Skeletal muscle cell (primary cell): ENCODE measurements around the gene NINL.
"Not testable (repeated sequence)": the region's sequence is repeated elsewhere in the genome, so short reads cannot be mapped to it uniquely, and the experiment has no call there.

Experiments used
- DNase-seq: peaks from one replicate; pipeline ENCODE4 v3.0.0-alpha.2; 2010; ENCODE audit warnings: low read depth
- H3K4me3 ChIP-seq: 2 replicates; pipeline ENCODE4 v1.5.1; 2011; ENCODE audit warnings: low read depth, mild to moderate bottlenecking, control low read depth, low read length, moderate library complexity

Gene NINL

GRCh38 chr20:25476106-25477013 lies 109.0 kb downstream of the NINL start:
- DNase-seq, result no peak
- H3K4me3 ChIP-seq, result no peak overlapping the region

DNA sequence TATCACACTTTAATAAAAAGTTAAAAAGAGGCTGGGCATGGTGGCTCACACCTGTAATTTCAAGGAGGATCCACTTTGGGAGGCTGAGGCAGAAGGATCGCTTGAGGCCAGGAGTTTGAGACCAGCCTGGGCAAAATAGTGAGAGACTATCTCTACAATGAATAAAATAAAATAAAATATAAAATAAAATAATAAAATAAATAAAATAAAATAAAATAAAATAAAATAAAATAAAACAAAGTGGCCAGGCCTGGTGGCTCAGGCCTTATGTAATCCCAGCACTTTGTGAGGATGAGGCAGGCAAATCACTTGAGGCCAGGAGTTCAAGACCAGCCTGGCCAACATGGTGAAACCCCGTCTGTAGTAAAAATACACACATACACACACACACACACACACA lies 112.0 kb downstream of the NINL start:
- DNase-seq, H3K4me3 ChIP-seq: not testable (repeated sequence)

DNA sequence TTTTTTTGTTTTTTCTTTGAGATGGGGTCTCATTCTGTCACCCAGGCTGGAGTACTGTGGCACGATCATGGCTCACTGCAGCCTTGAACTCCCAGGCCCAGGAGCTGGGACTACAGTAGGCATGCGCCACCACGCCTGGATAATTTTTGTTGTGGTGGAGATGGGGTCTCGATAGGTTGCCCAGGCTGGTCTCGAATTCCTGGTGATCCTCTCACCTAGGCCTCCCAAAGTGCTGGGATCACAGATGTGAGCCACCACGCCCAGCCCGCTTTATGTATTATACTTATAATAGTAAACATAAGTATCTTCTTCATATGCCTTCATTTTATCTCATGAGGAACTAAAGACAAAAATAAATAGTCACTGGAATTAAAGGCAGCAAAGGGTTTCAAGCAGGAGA lies 114.3 kb downstream of the NINL start:
- no peak for DNase-seq
- H3K4me3 ChIP-seq, result no peak overlapping the region

DNA sequence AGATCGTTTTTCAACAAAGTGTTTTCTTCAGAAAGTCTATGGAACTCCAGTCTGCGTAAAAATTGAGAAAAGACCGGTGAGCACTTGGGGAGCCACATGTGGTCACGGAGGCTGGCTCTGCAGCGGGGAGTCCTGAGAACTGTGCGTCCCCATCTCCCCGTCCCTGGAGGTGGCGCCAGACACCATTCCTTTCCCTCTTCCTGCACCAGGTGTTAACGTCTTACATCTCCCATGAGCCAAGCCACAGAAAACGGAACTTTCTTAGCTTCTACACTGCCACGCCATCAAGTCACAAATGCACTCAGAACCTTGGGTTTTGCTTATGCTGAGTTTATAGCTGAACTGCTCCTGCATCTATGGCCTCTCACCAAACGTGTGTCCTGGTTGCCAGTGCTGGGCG lies 115.3 kb downstream of the NINL start:
- DNase-seq, result no peak
- no peak overlapping the region for H3K4me3 ChIP-seq

DNA sequence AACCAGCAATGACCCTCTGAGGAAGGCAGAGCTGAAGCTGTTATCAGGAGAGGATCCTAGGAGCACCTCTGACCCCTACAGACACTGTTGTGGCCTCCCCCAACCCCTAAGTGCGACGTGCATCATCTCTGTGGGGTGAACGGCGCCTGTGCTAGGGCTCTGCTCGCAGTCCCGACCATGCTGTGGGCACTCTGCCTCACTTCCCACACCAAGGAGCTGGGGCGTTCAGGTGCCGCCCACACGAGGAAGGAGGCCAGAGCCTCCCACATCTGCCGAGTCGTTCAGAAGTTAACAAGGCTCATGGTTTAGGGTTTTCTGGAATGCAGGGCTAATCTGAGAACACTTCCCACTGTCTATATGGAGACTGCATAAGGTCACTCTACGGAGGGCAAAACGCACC lies 115.8 kb downstream of the NINL start:
- DNase-seq, result no peak
- H3K4me3 ChIP-seq, result no peak overlapping the region

DNA sequence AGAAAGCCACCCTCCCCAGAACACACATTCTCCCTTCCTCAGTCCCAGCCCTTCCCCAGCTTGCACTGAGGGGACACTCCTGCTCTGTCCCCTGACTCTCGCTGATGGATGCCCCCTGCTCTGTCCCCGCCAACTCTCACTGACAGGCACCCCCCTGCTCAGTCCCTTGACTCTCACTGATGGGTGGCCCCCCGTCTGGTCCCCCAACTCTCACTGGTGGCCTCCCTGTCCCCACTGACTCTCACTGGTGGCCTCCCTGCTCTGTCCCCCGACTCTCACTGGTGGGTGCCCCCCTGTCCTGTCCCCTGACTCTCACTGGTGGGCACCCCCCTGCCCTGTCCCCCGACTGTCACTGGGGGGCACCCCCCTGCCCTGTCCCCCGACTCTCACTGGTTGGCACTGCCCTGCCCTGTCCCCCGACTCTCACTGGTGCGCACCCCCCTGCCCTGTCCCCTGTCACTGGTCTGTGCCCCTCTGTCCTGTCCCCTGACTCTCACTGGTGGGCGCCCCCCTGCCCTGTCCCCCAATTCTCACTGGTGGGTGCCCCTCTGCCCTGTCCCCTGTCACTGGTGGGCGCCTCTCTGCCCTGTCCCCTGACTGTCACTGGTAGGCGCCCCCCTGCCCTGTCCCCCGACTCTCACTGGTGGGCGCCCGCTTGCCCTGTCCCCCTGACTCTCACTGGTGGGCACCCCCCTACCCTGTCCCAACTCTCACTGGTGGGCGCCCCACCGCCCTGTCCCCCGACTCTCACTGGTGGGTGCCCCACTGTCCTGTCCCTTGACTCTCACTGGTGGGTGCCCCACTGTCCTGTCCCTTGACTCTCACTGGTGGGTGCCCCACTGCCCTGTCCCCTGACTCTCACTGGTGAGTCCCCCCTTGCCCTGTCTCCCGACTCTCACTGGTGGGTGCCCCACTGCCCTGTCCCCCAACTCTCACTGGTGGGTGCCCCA lies 116.9 kb downstream of the NINL start:
- no peak for DNase-seq

DNA sequence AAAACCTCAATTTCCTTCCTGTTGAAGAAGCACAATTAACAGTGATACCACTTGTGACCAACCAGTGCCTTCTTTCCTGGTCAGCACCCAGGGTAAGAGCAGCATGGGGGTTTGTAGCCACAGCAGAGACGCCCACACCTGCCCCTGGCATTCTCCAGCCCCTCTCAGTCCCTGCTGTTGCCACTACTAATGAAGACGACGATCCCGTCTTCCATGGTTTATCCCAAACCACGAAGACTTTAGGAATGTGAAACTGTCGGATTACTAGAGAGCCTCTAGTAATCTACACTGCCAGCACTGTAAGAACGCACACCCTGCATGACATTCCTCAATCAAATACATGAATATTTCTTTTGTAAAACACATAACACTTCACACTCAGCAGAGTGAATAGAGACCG lies 117.9 kb downstream of the NINL start:
- no peak overlapping the region for H3K4me3 ChIP-seq
- no peak for DNase-seq

More for the DNA sequence above, 116.9 kb downstream of the NINL start:
- H3K4me3 ChIP-seq, result no peak overlapping the region

- DNase-seq, result no peak
- no peak overlapping the region for H3K4me3 ChIP-seq
These were observed 118.5 kb downstream of the NINL start for GRCh38 chr20:25466846-25467245.

- H3K4me3 ChIP-seq, result no peak overlapping the region
- DNase-seq, result no peak
These were observed 119.8 kb downstream of the NINL start for GRCh38 chr20:25465243-25466135.

DNA sequence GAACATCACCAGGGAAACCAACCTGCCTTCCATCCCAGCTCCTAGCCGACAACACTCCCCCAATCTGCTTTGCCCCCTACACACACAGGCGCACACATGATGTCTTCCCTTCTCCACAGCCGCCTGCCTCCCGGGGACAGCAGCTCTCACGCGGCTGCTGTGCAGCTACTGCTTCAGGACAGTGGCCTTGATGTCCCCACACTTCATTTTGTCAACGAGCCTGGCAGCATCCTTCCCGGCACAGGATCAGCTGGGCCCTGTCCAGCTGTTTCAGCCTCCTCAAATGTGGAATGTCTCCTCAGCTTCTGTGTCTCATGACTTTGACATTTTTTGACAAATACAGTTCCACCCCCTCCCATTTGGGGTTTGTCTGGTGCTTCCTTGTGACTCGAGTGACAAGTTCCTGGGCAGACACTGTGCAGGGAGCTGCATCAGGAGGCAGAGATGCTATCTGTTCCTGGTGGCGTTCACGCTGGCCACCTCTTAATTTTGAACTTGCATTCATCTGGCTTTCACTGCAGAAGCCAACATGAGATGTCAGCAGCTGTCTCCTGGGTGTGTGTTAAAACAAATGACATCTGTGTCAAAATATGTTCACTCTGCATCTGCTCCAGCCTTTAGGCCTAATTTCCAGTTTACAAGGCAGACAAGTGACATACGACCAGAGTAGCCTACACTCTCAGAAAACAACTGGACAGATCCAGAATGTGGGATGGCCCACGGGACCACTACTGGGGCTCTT lies 120.7 kb downstream of the NINL start:
- no peak for DNase-seq
- H3K4me3 ChIP-seq, result no peak overlapping the region

- no peak overlapping the region for H3K4me3 ChIP-seq
- no peak for DNase-seq
These were observed 123.4 kb downstream of the NINL start for GRCh38 chr20:25461786-25462545.

DNA sequence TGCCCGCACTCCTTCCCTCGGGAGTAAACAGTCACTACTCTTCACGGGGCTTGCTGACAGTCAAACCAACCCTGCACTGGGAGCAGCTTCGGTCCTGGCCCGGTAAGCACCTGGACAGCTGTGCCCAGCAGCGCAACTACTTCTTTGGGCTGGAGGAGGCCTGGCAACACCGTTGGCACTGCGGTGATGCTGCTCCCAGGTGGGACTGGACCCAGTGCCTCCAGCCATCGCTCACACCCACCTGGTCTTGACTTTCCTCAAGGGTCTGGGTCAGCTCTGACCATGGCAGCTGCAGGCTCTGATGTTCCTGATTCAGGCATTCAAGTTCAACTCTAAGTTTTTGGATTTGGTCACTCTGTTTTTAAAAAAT lies 124.1 kb downstream of the NINL start:
- H3K4me3 ChIP-seq, result no peak overlapping the region
- no peak for DNase-seq

DNA sequence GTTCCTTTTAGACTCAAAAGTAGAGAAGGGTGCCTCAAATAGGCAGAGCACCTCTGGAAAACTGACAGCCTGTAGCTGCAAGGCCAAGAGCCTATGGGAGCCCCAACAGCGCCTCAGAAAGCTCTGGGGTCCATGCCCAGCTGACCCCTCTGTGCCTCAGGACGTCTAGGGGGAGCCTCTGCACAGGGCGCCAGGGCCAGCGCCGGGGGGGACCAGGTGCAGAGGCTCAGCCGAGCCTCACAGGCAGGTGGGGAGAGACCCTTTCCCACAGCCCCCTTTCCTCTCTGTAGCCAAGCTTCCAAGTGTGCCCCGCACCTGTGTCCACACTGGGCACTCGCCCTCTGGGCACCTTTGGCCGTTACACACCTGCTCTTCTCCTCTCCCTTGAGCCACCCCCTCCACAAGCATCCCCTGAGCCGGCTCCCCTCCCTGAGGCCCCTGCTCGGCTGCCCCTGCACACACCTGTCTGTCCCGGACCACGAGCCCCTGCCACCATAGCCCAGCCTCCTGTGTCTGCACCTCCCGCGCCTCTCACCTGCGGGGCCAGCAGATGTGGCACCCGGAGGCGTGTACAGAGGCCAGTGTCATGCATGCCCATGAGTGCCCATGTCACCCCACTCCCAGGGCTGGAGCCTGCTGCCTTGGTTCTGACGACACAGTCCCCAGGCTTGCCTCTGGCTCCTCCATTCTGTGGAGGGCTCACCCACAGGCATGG lies 124.6 kb downstream of the NINL start:
- DNase-seq, result no peak
- H3K4me3 ChIP-seq, result no peak overlapping the region

GRCh38 chr20:25459916-25460535 lies 125.3 kb downstream of the NINL start:
- no peak overlapping the region for H3K4me3 ChIP-seq
- no peak for DNase-seq

DNA sequence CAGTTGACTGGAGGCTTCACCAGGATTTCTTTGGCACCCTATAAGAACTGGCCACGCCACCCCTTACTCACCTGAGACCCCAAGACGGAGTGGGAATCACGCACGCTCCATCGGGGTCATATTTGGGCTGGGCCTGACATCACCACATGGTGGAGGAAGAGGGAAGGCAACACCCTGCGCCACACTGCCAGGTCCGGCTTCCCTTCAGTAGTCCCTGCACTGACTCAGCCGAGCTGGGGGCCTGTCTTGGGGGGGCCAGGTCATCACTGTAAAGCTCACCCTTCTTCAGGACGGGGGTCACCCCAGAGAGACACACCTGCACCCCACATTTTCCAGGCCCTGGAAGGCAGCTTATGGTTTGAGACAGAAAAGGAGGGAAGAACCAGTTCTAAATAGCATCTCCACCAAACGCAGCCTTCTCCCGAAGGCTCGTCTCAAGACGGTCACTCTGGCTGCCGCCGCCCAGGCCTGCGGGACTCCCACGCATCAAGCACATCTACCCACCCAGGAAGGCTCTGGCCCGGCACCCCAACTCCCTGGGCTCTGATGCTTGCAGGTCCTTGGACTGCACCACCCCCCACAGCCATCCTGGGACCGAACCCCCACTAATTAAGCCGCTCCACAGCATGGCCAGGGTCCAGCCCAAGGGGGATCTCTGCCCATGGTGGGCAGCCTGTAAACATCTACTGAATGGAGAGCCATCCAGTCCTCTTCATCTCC lies 126.1 kb downstream of the NINL start:
- no peak for DNase-seq
- no peak overlapping the region for H3K4me3 ChIP-seq

DNA sequence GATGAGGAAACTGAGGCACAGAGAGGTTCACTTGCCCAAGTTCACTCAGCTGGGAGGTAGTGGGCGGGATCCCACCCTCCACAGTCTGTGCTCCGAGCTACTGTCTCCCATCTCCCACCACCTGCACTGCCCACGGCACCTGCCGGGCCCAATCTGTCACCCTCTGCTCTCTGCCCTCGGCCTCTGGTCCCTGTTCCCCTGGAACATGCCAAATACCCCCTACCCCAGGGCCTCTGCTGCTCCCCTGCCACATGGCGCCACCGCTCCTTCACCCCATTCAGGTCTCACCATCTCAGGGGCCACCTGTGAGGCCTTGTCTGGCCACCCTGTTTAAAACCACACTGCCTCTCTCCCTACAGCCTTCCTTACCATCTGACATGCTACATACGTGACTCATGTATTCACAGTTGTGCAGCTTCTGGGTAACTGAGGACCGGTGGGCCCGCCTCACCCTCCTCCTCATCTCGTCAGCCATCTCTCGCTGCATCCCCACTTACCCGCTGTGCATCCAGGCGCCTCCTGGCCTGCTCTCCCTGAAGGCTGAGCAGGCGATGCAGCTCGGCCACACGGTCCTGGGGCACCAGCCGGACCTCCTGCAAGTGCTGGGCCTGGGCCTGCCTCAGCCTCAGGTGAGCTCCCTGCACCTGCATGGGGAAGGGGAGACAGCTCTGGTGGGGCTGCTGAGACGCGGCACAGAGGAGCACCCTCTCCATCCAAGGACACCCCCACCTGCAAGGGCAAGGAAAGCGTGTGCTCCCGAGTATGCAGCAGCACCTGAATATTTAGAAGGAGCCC lies 127.2 kb downstream of the NINL start:
- DNase-seq, result no peak
- no peak overlapping the region for H3K4me3 ChIP-seq
